NCI-H82 treated with DMSO at 0.1 percent for 48 hours (cell line): ENCODE results near the gene CD244.
"Not testable (repeated sequence)": the region's sequence is repeated elsewhere in the genome, so short reads cannot be mapped to it uniquely, and the experiment has no call there.

ENCODE experiments used
- DNase-seq: peaks from one replicate; lab custom pipeline; 2025; ENCODE audit not compliant: unreplicated experiment; lab: John Stamatoyannopoulos, UW

The CD244 gene

GRCh38 chr1:160862203-160863060 lies at the start of gene CD244:
CD244 (minus strand) TSS chr1:160862887; CDS start chr1:160862677, 210 bp downstream.
- DNase-seq = no peak

GRCh38 chr1:160911925-160912324 lies 49.2 kb upstream of the CD244 start:
- DNase-seq = peak; percentile 83

- no peak for DNase-seq
These were observed 48.8 kb upstream of the CD244 start for GRCh38 chr1:160911441-160911840.

- DNase-seq = no peak
These were observed 47.6 kb upstream of the CD244 start for GRCh38 chr1:160910170-160910750.

GRCh38 chr1:160907976-160908375 lies 45.3 kb upstream of the CD244 start:
- no peak for DNase-seq

- no peak for DNase-seq
These were observed 42.9 kb upstream of the CD244 start for GRCh38 chr1:160905617-160905989.

GRCh38 chr1:160904783-160905616 lies 42.3 kb upstream of the CD244 start:
- no peak for DNase-seq

- DNase-seq = not testable (repeated sequence)
These were observed 39.6 kb upstream of the CD244 start for GRCh38 chr1:160902251-160902650.

GRCh38 chr1:160901768-160902167 lies 39.1 kb upstream of the CD244 start:
- no peak for DNase-seq

GRCh38 chr1:160900683-160901082 lies 38.0 kb upstream of the CD244 start:
- not testable (repeated sequence) for DNase-seq

- DNase-seq = not testable (repeated sequence)
These were observed 31.9 kb upstream of the CD244 start for GRCh38 chr1:160894368-160895135.

- no peak for DNase-seq
These were observed 28.8 kb upstream of the CD244 start for GRCh38 chr1:160891474-160891873.

GRCh38 chr1:160888926-160889325 lies 26.2 kb upstream of the CD244 start:
- no peak for DNase-seq

GRCh38 chr1:160887071-160887470 lies 24.4 kb upstream of the CD244 start:
- no peak for DNase-seq

- no peak for DNase-seq
These were observed 22.4 kb upstream of the CD244 start, which contains the start of gene ITLN1 for GRCh38 chr1:160885042-160885441. ITLN1 (minus strand) TSS chr1:160885180; CDS start chr1:160884877, 303 bp downstream.

- no peak for DNase-seq
These were observed 21.9 kb upstream of the CD244 start for GRCh38 chr1:160884579-160884978.

- no peak for DNase-seq
These were observed 21.2 kb upstream of the CD244 start for GRCh38 chr1:160883581-160884513.

GRCh38 chr1:160882582-160882981 lies 19.9 kb upstream of the CD244 start:
- DNase-seq = no peak

GRCh38 chr1:160881264-160881663 lies 18.6 kb upstream of the CD244 start:
- not testable (repeated sequence) for DNase-seq

GRCh38 chr1:160880216-160880615 lies 17.5 kb upstream of the CD244 start:
- DNase-seq = no peak
